ENCODE measurements around the gene ITGA6.

The ITGA6 gene

DNA sequence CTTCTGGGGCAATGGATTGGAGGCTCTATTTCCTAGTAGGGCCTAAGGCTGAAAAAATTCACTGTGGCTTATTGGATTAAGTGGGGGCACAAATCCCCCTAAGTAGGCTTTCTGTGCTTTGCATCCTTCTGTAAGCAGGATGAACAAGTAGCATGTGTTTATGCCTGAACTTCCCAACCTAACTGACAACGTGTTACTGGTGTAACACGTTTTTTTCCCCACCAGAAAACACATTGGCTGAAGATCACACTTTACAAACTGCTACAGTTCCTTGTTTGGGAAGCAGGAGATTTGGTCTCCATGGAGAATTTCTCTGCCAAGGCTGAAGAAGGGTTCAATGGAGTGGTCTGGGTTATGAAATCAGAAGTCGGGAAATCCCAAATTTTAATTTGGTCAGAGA is 7.2 kb upstream of the ITGA6 start:
- DNase-seq = no peak

DNA sequence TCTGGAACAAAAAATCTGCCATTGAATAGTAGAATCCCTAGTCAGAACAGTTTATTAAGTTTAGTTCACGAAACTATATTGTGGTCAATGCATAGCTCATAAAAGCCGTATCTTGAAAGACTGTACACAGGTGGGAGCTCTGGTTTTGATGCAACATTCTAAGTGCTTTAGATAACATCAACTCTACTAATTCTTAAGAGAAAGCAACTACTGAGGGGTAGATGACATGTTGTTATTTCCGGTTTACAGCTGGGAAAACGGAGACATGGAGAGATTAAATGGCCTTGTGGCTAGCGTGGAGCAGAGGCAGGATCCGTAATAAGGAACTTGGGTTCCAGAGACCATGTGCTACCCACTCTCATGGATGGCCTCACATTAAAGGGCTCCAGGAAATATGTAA is 4.2 kb upstream of the ITGA6 start:
- DNase-seq = no peak

GRCh38 chr2:172425336-172425735 is 2.0 kb upstream of the ITGA6 start:
- no peak for DNase-seq

GRCh38 chr2:172426635-172427255 is 641 bp upstream of the ITGA6 start:
- no peak for DNase-seq

DNA sequence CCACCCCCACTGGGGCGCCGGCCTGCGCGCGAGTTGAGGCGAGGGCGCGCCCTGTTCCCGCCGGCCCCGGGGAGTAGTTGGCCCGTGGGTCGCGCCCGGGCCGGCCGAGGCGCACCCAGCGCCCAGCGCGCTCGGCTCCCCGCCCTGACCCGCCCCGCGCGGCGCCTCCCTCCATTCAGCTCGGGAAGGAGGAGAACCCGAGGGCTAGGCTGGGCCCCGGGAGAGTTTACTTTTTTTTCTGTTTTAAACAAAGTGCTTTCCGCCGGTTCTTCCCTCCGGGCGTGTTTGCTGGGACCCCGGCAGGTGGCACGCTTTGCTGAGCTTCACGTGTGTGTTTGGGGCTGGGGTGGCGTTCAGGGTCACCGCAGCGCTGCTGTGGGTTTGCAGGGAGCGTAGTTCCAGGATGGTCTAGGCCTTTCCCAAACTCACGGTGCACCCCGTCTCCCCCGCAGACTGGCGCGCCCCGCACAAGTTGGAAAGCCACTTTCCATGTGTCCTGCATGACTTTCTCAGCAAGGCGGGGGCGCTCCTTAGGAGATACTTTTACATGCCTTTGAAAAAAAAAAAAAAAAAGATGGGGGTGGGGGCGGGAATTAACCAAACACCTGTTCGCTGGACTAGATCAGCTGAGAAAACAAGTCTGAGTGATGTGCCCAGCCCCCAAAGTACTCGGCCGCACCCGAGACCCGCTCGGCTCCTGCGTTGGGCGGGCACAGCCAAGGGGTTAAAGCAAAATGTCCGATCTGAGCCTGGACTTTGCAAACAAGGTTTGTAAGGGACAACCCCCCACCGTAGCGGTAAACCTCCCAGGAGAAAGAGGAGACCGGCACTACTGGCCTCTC is 825 bp downstream of the ITGA6 start:
- peak; percentile 63 for DNase-seq

DNA sequence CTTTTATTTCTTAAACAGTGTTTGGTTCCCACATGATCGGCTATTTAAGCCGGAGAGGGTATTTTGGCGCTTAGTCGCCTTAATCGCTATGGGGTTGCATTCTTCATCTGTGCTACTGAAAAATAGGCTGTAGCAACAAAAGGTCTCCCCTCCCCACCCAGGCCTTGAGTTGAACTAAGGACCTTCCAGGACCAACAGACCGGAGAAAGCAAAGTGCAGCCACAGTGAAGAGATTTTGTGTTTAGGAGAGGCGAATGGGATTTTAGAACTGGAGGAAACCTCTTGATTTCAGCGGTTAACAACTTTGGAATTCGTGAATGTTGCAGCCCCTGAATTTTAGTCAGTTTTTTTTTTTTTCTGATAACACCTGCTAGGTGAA is 1.4 kb downstream of the ITGA6 start:
- no peak for DNase-seq

DNA sequence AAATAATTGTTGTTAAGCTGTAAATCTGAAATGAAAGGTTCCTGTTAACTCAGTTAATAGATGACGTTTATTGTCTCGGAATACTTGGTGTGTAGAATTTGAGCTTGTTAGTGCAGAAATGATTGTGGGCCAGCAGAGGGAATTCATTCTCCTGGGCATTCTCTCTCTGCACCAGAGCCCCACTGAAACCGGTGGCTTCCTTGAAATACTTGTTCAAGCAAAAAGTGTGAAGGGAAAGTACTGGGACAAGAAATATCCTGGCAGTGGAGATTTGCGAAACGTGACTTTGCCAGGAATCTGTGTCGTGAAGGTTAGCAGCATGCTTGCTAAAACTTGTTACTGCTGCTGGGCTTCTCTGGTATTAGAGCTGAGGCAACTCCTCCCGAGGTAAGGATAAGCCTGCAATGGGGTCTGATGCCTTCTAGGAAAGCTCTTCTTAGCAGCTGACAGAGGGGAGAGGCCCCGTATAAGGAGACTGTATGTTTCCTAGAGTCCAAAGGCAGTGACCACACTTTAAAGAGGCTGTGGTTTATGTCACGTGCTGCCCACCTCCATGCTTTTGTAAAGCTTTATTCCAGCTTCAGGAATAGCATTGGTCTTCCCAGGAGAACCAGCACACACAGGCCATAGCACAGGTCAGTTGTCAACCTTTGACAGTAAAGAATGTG is 2.0 kb downstream of the ITGA6 start:
- no peak for DNase-seq

DNA sequence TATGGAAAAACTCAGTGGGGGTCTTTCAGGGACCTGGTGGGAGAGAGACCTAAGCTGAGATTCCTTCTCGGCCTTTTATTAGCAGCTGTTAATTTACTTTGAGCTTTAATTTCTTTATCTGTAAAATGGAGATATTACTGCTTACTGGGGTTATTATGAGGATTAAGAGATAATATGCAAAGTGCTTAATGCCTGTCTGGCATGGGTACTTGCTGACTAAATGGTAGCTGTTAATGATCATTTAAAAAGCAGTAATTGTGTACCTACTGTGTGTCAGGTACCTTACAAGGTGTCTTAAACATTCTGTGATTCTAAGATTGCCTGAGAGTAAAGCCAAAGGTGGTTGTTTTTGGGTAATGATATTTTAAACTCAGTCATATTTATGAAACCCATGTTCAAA is 2.6 kb downstream of the ITGA6 start:
- no peak for DNase-seq

GRCh38 chr2:172430678-172431077 is 3.3 kb downstream of the ITGA6 start:
- DNase-seq = no peak

DNA sequence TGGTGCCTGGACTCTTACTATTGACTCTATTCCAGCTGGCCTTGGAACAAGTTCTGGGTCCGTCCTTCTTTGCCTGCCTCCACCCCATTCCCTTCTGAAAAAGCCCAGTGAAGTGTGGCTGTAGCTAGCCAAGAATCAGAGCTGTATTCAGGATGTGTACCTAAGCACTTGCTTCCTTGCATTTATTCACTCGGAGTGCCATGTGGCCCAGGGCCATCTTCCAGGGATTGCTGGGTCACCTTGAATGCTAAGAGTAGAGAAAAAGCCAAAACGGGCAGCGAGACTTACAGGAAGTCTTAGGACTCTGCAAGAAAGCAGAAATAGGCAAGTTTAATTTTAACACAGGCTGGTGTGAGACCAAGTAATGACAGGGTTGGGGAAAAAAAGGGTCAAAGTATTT is 4.1 kb downstream of the ITGA6 start:
- no peak for DNase-seq

GRCh38 chr2:172431993-172432392 is 4.6 kb downstream of the ITGA6 start:
- DNase-seq = no peak

GRCh38 chr2:172433144-172433543 is 5.8 kb downstream of the ITGA6 start:
- no peak for DNase-seq

DNA sequence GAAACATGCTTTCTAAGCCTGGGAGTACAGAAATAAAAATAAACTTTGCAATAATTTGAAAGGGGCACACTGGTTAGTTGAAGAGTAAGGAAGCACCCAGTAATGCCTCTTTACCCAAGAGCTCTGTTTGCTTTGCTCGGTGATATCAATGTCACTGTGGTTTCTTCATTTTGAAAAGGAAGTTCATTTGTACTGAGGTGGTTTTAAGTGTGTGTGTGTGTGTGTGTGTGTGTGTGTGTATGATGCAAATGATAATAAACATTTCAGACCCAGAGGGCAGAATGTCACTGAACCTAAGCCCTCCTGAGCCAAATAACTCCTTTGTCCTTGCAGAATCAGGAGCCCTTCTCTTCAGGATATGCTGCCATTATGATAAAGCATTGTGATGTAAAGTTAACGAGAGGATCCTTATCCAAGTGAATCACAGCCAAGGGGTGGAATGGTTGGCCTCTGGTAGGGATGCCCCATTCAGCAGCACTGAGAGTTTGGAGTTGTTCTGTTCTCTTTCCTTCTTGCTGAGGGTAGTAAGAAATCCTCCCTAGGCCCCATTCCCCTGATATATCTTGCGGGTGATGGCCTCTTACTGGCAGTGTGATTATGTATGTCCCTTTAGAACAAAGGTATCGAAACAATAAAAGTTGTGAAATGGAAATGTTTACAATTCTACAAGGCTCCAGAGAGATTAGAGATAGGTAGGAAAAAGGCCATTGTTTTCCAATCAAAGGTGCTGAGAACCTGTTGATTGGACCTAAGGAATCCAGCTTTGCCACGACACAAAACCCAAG is 7.6 kb downstream of the ITGA6 start:
- DNase-seq = no peak

- no peak for DNase-seq
These were observed 8.2 kb downstream of the ITGA6 start for GRCh38 chr2:172435606-172435911.

DNA sequence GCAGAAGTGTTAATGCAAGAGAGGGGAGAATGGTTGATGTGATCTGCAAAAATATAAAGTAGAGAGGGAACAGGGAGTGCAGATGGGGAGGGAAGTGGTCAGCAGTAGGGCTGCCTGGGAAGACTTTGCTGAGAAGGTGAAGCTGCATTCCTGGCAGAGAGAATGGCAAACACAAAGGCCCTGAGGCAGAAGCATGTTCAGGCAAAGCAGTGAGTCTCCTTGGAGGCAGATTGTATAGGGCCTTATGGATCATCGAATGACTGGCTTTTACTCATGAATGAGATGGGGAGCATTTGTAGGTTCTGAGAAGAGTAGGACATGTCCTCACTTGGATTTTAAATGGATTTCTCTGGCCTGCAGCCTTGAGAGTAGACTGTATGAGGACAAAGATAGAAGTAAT is 9.5 kb downstream of the ITGA6 start:
- DNase-seq = no peak

GRCh38 chr2:172437419-172438341 is 10.3 kb downstream of the ITGA6 start:
- DNase-seq = no peak

- DNase-seq = no peak
These were observed 11.5 kb downstream of the ITGA6 start for GRCh38 chr2:172438741-172439508.

DNA sequence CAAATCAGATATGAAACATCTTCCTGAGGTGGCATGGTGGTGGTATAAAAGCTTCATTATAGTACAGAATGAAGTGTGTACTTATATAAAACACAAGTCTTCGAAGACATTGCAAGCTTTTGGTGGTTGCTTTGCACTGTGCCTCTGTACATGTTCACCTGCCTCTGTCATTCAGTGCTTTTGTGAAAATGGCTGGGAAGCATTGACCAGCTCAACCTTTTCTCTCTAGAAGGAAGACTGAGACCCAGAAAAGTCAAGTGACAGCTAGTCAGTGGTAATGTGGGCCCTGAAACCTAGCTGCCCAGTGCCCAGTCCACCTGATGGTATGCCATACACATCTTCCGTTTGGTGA is 12.1 kb downstream of the ITGA6 start:
- no peak for DNase-seq

GRCh38 chr2:172439911-172440310 is 12.5 kb downstream of the ITGA6 start:
- no peak for DNase-seq

- no peak for DNase-seq
These were observed 13.4 kb downstream of the ITGA6 start for GRCh38 chr2:172440795-172441194.

DNA sequence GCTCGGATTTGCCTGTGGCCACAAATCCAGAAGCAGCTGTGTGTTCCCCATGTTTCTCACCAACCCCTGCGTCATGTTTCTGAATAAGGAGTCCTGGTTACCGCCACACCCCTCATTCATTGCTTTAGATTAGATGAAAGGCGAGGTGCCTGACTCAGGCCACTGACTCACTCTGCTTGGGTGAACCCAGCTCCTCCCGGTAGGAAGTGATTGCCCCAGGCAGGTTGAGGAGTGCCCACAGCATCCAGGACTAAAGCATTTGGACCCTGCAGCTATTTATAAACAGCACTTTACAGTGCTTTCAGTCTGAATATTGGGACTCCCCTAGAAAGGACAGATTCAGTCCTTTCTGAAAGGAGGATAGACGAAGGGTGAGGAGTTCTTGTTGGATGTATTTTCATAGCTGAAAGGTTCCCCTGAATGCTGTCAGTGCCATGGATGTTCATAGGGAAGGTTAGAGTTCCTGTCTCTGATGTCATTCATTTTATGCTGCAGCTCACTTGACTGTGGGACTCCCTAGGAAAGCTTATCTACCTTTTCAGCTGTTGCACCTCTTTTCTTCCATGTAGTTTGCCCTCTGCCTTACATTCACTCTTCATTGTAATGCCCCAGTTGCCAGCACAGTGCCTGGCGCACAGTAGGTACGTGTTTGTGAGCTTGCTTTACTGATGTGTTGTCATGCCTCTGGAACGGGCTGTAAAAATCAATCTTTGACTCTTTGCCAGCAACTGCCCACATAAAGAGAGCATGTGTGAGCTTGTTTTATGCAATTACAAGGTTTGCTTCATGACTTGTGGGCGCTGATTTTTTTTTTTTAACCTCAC is 14.9 kb downstream of the ITGA6 start:
- DNase-seq = peak; percentile 39

Measured in NCI-H748 treated with DMSO at 0.1 percent for 48 hours (cell line).